AG08396 (cell line): Measurements from ENCODE around the gene TMEM175.

ENCODE experiments used
- DNase-seq: peaks from one replicate; pipeline ENCODE4 v3.0.0; 2012; ENCODE audit warnings: low spot score, mixed read lengths

TMEM175 gene

GRCh38 chr4:959338-960139 lies 27.3 kb downstream of the TMEM175 start:
- no peak for DNase-seq

- no peak for DNase-seq
Measured at GRCh38 chr4:960140-960635, 27.9 kb downstream of the TMEM175 start.

- no peak for DNase-seq
Measured at GRCh38 chr4:960636-961350, 28.5 kb downstream of the TMEM175 start.

DNA sequence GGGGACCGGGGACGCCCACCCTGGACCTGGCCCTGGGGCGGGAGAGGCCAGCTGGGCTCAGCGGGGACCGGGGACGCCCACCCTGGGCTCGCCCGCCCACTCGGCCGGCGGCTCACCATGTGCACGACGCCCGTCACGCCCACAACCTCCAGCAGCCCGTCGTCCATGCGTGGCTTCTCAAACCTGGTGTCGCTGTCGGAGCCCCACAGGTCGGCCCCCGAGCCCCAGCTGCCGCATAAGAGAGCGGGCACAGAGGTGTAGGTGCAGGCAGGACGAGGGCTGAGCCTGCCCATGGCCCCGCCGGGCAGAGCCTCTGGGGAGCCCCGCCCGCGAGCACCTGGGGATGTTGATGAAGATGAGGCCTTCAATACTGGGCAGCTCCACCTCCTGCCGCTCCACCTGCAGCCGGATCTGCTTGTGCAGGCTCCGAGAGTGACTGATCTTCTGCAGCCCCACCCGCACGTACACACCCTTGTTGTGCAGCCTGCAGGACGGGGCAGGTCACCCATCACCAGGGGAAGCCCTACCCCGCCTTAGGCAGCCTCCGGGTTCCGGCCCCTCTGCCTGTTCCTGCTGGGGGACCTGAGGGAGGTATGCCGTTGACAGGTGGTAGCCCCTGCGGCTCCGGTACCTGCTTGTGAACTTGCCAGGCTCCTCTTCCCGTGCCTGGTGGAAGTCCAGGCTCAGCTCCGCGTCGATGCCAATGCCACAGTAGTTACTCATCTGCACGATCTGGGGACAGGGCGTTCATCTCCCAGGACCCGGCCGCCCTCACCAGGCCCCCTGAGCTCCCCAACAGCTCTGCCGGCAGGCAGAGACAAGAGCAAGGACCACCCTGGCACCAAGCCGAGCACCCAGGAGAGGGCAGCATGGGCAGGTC lies 29.3 kb downstream of the TMEM175 start:
- no peak for DNase-seq

GRCh38 chr4:962231-963208 lies 30.3 kb downstream of the TMEM175 start:
- DNase-seq: no peak

GRCh38 chr4:963276-964225 lies 31.3 kb downstream of the TMEM175 start:
- DNase-seq: no peak

- DNase-seq: no peak
Measured at GRCh38 chr4:964346-965025, 32.2 kb downstream of the TMEM175 start.

- DNase-seq: no peak
Measured at GRCh38 chr4:965048-965765, 32.9 kb downstream of the TMEM175 start.

DNA sequence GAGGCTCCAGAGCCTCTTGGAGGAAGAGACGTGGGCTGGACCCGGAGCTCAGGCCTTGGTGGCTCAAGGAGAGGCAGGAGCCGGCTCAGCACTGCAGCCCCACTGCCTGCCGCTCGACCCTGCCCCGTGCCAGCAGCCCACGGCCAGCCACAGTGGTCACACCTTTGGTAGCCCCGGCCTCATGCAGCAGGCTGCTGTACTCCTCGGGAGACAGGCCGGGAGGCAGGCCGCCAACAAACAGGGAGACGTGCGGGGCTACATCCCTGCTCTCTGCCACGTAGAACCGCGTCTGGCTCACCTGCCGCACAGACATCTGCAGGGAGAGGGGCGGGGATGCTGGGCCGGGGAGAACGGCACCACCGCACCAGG lies 33.5 kb downstream of the TMEM175 start:
- no peak for DNase-seq

GRCh38 chr4:966266-967112 lies 34.2 kb downstream of the TMEM175 start:
- DNase-seq: no peak

- DNase-seq: no peak
Measured at GRCh38 chr4:967113-968104, 35.1 kb downstream of the TMEM175 start.

DNA sequence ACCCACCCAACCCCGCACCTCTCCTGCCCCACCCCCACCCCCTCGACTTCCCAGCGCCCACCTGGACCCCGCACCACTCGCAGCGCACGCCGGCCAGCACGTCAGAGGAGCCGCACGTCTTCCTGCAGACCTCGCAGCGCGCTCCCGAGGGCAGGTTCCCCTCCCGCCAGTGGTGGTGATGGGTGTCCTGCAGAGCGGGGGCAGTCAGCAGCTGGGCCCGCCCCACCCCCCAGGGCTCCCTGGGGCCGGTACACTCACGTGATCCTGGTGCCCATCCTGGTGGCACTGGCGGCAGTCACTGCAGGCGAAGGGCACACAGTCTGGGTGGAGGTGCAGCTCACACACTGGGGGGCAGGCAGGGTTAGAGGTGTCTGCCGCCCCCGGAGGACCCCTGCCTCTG lies 36.0 kb downstream of the TMEM175 start:
- no peak for DNase-seq

DNA sequence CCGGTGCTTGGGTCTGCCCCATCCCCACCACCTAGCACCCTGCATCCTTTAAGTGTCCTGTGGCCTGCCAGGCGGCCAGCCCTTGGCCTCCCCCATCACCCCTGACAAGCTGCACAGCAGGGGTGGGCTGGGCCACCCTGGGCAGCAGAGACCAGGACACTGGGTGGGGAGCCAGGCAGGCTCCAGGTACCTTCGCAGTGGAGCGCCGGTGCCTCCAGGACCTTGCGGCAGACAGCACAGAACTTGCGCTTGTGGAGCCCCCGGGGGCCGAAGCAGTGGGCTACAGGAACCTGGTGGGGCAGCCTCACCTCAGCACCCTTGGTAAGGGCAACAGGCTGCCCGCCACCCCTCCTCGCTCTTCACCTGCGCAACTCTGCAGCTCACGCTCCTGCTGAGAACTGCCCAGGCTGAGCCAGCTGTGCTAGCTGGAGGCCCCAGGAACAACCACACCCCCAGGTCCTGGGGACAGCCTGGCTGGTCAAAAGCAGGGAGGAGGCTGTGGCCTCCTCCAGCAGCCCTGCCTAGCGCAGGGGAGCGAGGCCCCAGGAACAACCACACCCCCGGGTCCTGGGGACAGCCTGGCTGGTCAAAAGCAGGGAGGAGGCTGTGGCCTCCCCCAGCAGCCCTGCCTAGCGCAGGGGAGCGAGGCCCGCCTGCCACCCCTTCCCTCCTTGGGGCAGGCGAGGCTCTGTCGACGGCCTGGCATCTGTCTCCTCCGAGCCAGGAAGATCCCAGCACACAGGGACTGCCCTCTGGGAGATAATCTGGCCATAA lies 36.5 kb downstream of the TMEM175 start:
- DNase-seq: no peak

- DNase-seq: no peak
Measured at GRCh38 chr4:970046-970745, 37.9 kb downstream of the TMEM175 start.

DNA sequence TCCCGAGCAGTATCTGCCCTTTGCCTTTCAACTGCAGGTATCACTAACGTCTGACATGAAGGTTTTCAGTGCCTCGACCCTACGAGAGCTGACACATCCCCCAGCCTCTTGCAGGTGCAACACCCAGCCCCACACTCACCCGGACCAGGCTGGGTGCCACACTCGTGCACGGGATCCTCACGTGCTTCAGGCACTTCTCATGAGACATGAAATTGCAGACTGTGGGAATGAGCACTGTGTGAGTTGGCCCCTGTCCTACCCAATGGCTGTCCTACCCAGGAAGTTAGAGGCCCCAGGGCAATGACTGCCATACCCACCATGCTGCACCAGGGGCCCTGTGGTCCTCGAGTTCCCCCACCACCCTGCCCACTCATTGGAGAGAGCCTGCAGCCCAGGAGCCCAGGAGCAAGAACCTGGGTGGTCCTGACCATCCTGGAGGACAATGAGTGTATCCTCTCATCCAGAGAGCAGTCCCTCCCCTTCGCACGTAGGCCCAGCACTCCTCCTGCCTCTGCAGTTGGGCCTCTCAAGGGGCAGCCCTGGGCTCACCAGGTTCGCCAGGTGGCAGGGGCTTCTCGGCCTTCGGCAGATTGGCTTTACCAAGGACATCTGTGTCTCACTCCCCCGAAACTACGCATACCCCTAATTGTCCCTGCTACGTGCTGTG lies 38.7 kb downstream of the TMEM175 start:
- no peak for DNase-seq
